ENCODE measurements around the gene MAP3K3.
"Not testable (repeated sequence)": the region's sequence is repeated elsewhere in the genome, so short reads cannot be mapped to it uniquely, and the experiment has no call there.

The MAP3K3 gene

GRCh38 chr17:63709110-63709509 is 86.9 kb downstream of the MAP3K3 start:
- DNase-seq = no peak

GRCh38 chr17:63714550-63715277 is 92.5 kb downstream of the MAP3K3 start:
- no peak for DNase-seq

GRCh38 chr17:63716426-63716825 is 94.2 kb downstream of the MAP3K3 start:
- DNase-seq = no peak

GRCh38 chr17:63718988-63719387 is 96.8 kb downstream of the MAP3K3 start:
- no peak for DNase-seq

GRCh38 chr17:63720194-63720593 is 98.0 kb downstream of the MAP3K3 start:
- not testable (repeated sequence) for DNase-seq

- DNase-seq = no peak
These were observed 100.2 kb downstream of the MAP3K3 start for GRCh38 chr17:63722403-63722802.

- DNase-seq = no peak
These were observed 113.5 kb downstream of the MAP3K3 start for GRCh38 chr17:63735691-63736090.

GRCh38 chr17:63740464-63741142 is 118.4 kb downstream of the MAP3K3 start:
- DNase-seq = no peak

- no peak for DNase-seq
These were observed 118.9 kb downstream of the MAP3K3 start for GRCh38 chr17:63741143-63741407.

- DNase-seq = peak; percentile 99
These were observed 119.4 kb downstream of the MAP3K3 start, which contains the start of gene STRADA for GRCh38 chr17:63741408-63742173. TSS of gene STRADA (minus strand) at chr17:63741799. CDS start at chr17:63728369, 13,430 bp downstream.

Data from activated gamma-delta T cell treated with Interleukin-2 at 50 U/mL for 16 hours (primary cell).